ENCODE measurements around the gene CD72. TPM values are rescaled to one million over a fixed set of nuclear protein-coding genes. Genes with fewer than 3 reads are reported as not detected.
A peak's percentile ranks its signal among the peaks of the same experiment; 100 is the strongest.

CD72 gene
- 1 to 10 TPM; 2.8 to 4.2 TPM for total RNA-seq
- long read RNA-seq, donor 1, partial matches to known transcripts: 0 of 1 reads
- long read RNA-seq, donor 1, other reads (novel, unspliced or antisense): 1 of 1 reads
- long read RNA-seq, donor 2, partial matches to known transcripts: 0 of 2 reads
- long read RNA-seq, donor 2, other reads (novel, unspliced or antisense): 2 of 2 reads

GRCh38 chr9:35618325-35618727, at the start of gene CD72:
CD72 (minus strand) TSS chr9:35618413; CDS start chr9:35618303, 110 bp downstream.
- DNase-seq (ENCODE audit: low spot score): no peak
- intact Hi-C loops (cut with DNase I): no loop called here

- DNase-seq (ENCODE audit: low spot score): no peak
- intact Hi-C loops (cut with DNase I): loop anchor here in 1 of 2 donors (10.0 kb wide), 1 partner anchor 147 kb away; the partner anchor contains the start of genes HINT2 and SPAG8
These were observed 49.7 kb upstream of the CD72 start for GRCh38 chr9:35667939-35668338.

GRCh38 chr9:35666549-35666948, 48.3 kb upstream of the CD72 start:
- no peak for DNase-seq (ENCODE audit: low spot score)
- intact Hi-C loops (cut with DNase I): loop anchor here in 1 of 2 donors (10.0 kb wide), 1 partner anchor 148 kb away; the partner anchor contains the start of genes HINT2 and SPAG8

GRCh38 chr9:35666045-35666444, 47.8 kb upstream of the CD72 start:
- DNase-seq (ENCODE audit: low spot score): no peak
- intact Hi-C loops (cut with DNase I): loop anchor here in 1 of 2 donors (10.0 kb wide), 1 partner anchor 149 kb away; the partner anchor contains the start of genes HINT2 and SPAG8

GRCh38 chr9:35665471-35665818, 47.2 kb upstream of the CD72 start:
- no peak for DNase-seq (ENCODE audit: low spot score)
- intact Hi-C loops (cut with DNase I): loop anchor here in 1 of 2 donors (10.0 kb wide), 1 partner anchor 149 kb away; the partner anchor contains the start of genes HINT2 and SPAG8

GRCh38 chr9:35664531-35665470, 46.6 kb upstream of the CD72 start, which contains the start of gene ARHGEF39:
ARHGEF39 (minus strand) TSS chr9:35665195; CDS start chr9:35665169, 26 bp downstream.
- intact Hi-C loops (cut with DNase I): loop anchor here in 1 of 2 donors (5.0 to 10.0 kb wide), 2 partner anchors 62 to 150 kb away; partner anchors contain the start of genes HINT2 and SPAG8
- DNase-seq (ENCODE audit: low spot score): peak; percentile 93

GRCh38 chr9:35662437-35662836, 44.2 kb upstream of the CD72 start:
- intact Hi-C loops (cut with DNase I): loop anchor here in 1 of 2 donors (5.0 to 10.0 kb wide), 2 partner anchors 65 to 152 kb away; partner anchors contain the start of genes HINT2 and SPAG8
- no peak for DNase-seq (ENCODE audit: low spot score)

- no peak for DNase-seq (ENCODE audit: low spot score)
- intact Hi-C loops (cut with DNase I): loop anchor here in 1 of 2 donors (2.0 to 10.0 kb wide), 3 partner anchors 29 to 153 kb away; partner anchors contain the start of genes HINT2 and SPAG8
These were observed 43.6 kb upstream of the CD72 start for GRCh38 chr9:35661756-35662350.

GRCh38 chr9:35660966-35661415, 42.8 kb upstream of the CD72 start:
- DNase-seq (ENCODE audit: low spot score): no peak
- intact Hi-C loops (cut with DNase I): loop anchor here in 1 of 2 donors (2.0 to 10.0 kb wide), 3 partner anchors 30 to 154 kb away; partner anchors contain the start of genes HINT2 and SPAG8

GRCh38 chr9:35659340-35659739, 41.1 kb upstream of the CD72 start:
- intact Hi-C loops (cut with DNase I): no loop called here
- DNase-seq (ENCODE audit: low spot score): no peak

- intact Hi-C loops (cut with DNase I): no loop called here
- no peak for DNase-seq (ENCODE audit: low spot score)
These were observed 40.7 kb upstream of the CD72 start for GRCh38 chr9:35658968-35659220.

GRCh38 chr9:35658137-35658967, 40.1 kb upstream of the CD72 start, which contains the start of gene CCDC107:
CCDC107 (plus strand) TSS chr9:35658292; CDS start chr9:35658380, 88 bp downstream.
- peak; percentile 96 for DNase-seq (ENCODE audit: low spot score)
- intact Hi-C loops (cut with DNase I): no loop called here

GRCh38 chr9:35657546-35658136, 39.4 kb upstream of the CD72 start, which contains the start of gene RMRP:
RMRP (minus strand) TSS chr9:35658019.
- intact Hi-C loops (cut with DNase I): no loop called here
- peak; percentile 99 for DNase-seq (ENCODE audit: low spot score)

GRCh38 chr9:35656831-35657545, 38.8 kb upstream of the CD72 start:
- intact Hi-C loops (cut with DNase I): no loop called here

GRCh38 chr9:35656348-35656747, 38.1 kb upstream of the CD72 start:
- no peak for DNase-seq (ENCODE audit: low spot score)
- intact Hi-C loops (cut with DNase I): no loop called here

More at GRCh38 chr9:35656831-35657545, 38.8 kb upstream of the CD72 start:
- no peak for DNase-seq (ENCODE audit: low spot score)

- DNase-seq (ENCODE audit: low spot score): no peak
- intact Hi-C loops (cut with DNase I): loop anchor here in 1 of 2 donors (2.0 kb wide), 1 partner anchor 49 kb away; the partner anchor contains the start of gene TESK1
These were observed 35.4 kb upstream of the CD72 start for GRCh38 chr9:35653611-35654010.

GRCh38 chr9:35652829-35653209, 34.6 kb upstream of the CD72 start:
- DNase-seq (ENCODE audit: low spot score): no peak
- intact Hi-C loops (cut with DNase I): no loop called here
